PC-3 (cell line): ENCODE data around the gene CDC37L1. TPM values are rescaled to one million over a fixed set of nuclear protein-coding genes. Genes with fewer than 3 reads are reported as not detected.

Experiments used
- ATAC-seq: fragments of 200-7000 bp; cut with Tn5 transposase; 2 replicates; pipeline ENCODE4 v1.9.1; 2020; ENCODE audit warnings: mild to moderate bottlenecking, moderate library complexity
- BruUV-seq: library from RNA; stranded (reverse); fragments of 400-500 nt; replicated peaks from 2 replicates; lab custom pipeline; 2021; lab: Mats Ljungman, UMichigan
- CTCF ChIA-PET: fragments of 300-600 bp; sonication (Branson Sonifier 250); formaldehyde crosslinking; loops from one replicate; lab custom pipeline; 2022; ENCODE audit warnings: antibody characterized with exemption; lab: Charles Lee
- POLR2A ChIA-PET: fragments of 300-600 bp; sonication (Branson Sonifier 250); formaldehyde crosslinking; loops from one replicate; lab custom pipeline; 2022; ENCODE audit warnings: antibody characterized with exemption; ENCODE audit not compliant: unreplicated experiment; lab: Charles Lee
- DNase-seq: peaks from one replicate; pipeline ENCODE4 v3.0.0-alpha.2; 2015
- H2AFZ ChIP-seq: fragments of 300-600 bp; sonication (generic); 2 replicates; pipeline ENCODE4 v1.6.0; 2016; ENCODE audit warnings: antibody characterized with exemption, low read length
- H3F3A ChIP-seq: fragments of 300-600 bp; sonication (generic); one replicate; pipeline ENCODE4 v1.6.0; 2017; ENCODE audit warnings: antibody characterized with exemption, low read length, control low read depth, mild to moderate bottlenecking; ENCODE audit not compliant: unreplicated experiment
- H3K27ac ChIP-seq: fragments of 300-600 bp; sonication (generic); 2 replicates; pipeline ENCODE4 v1.5.1; 2016; ENCODE audit warnings: mild to moderate bottlenecking, low read length
- H3K27me3 ChIP-seq: fragments of 300-600 bp; sonication (generic); 2 replicates; pipeline ENCODE4 v1.6.1; 2016; ENCODE audit warnings: low read length, mixed read lengths
- H3K36me3 ChIP-seq: fragments of 300-600 bp; sonication (generic); 2 replicates; pipeline ENCODE4 v1.6.1; 2016; ENCODE audit warnings: low read depth, mixed run types, low read length, mixed read lengths
- H3K4me1 ChIP-seq: fragments of 300-600 bp; sonication (generic); 2 replicates; pipeline ENCODE4 v1.5.1; 2016; ENCODE audit warnings: low read length; ENCODE audit not compliant: insufficient read depth
- H3K4me2 ChIP-seq: fragments of 300-600 bp; sonication (generic); 2 replicates; pipeline ENCODE4 v1.6.0; 2016; ENCODE audit warnings: low read length
- H3K4me3 ChIP-seq: fragments of 300-600 bp; sonication (generic); 2 replicates; pipeline ENCODE4 v1.5.1; 2016; ENCODE audit warnings: mild to moderate bottlenecking, low read length, mixed read lengths
- H3K79me2 ChIP-seq: fragments of 300-600 bp; sonication (generic); 2 replicates; pipeline ENCODE4 v1.6.1; 2017; ENCODE audit warnings: low read length, mixed read lengths
- H3K9ac ChIP-seq: fragments of 300-600 bp; sonication (generic); 2 replicates; pipeline ENCODE4 v1.6.0; 2016; ENCODE audit warnings: mild to moderate bottlenecking, low read length
- H3K9me2 ChIP-seq: fragments of 300-600 bp; sonication (generic); replicated peaks from 2 replicates; pipeline ENCODE4 v1.6.1; 2016; ENCODE audit warnings: mixed run types, low read length, mixed read lengths
- H3K9me3 ChIP-seq: fragments of 300-600 bp; sonication (generic); 2 replicates; pipeline ENCODE4 v1.6.1; 2016; ENCODE audit warnings: low read length, mixed read lengths
- H4K20me1 ChIP-seq: fragments of 300-600 bp; sonication (generic); 2 replicates; pipeline ENCODE4 v1.6.1; 2016; ENCODE audit warnings: low read length, mixed read lengths
- EZH2 ChIP-seq: fragments of 300-600 bp; sonication (generic); IDR thresholded peaks from one replicate; pipeline ENCODE4 v1.6.1; 2017; ENCODE audit warnings: antibody characterized with exemption, mild to moderate bottlenecking, low read length; ENCODE audit not compliant: unreplicated experiment
- EZH2phosphoT487 ChIP-seq: fragments of 300-600 bp; sonication (generic); IDR thresholded peaks from 2 replicates; pipeline ENCODE4 v1.6.1; 2018; ENCODE audit warnings: mild to moderate bottlenecking, antibody characterized with exemption, low read length, borderline replicate concordance
- intact Hi-C: fragments of 100-400 bp; cut with micrococcal nuclease; formaldehyde crosslinking; loops from 2 replicates; pipeline ENCODE4 v1.9.0; 2023
- total RNA-seq: library from RNA; depleted of rRNA; stranded (reverse); fragments of >200 nt; gene quantifications from 2 replicates; pipeline ENCODE4 v1.2.3, GENCODE V29; 2014
- TF ChIP-seq, protein P1 (sequence below): fragments of 300-600 bp; sonication (generic); conservative IDR thresholded peaks from 2 replicates; pipeline ENCODE4 v1.5.1; 2017; ENCODE audit warnings: antibody characterized with exemption, low read depth, mild to moderate bottlenecking, low read length

Gene CDC37L1
- total RNA-seq, 1 experiment from 2014 or later = 5.1 TPM

DNA sequence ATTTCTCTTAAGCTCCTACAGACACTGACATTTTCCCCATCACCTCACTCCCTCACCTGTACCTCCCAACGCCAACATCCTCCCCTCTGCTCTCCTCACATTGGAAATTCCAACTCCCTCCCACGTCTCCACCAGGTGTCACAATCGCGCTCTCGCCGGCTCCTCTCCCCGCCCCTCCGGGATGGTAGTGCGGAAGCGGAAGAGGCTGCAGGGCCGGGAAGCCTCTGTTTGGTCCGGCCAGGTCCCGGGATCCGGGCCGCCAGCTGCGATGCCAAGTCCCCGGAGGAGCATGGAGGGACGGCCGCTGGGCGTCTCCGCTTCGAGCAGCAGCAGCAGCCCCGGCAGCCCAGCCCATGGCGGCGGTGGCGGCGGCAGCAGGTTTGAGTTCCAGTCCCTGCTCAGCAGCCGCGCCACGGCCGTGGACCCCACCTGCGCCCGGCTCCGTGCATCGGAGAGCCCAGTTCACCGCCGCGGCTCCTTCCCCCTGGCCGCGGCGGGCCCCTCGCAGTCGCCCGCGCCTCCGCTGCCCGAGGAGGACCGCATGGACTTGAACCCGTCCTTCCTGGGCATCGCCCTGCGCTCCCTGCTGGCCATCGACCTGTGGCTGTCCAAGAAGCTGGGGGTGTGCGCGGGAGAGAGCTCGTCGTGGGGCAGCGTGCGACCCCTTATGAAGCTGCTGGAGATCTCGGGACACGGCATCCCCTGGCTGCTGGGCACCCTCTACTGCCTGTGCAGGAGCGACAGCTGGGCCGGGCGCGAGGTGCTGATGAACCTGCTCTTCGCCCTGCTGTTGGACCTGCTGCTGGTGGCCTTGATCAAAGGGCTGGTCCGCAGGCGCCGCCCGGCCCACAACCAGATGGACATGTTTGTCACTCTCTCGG is 17.0 kb upstream of the CDC37L1 start, which contains the start of gene PLPP6:
Gene PLPP6, plus strand, starts transcription at position 187 of the 881 bp plus-strand sequence. Its CDS starts 82 bp downstream, at position 269.
- Histone ChIP-seq H3K9me3 (no peaks in the 10 kb centered on the region), H2AFZ (peak within 1 kb of the TSS; percentile 85), H3K79me2 (peaks cover 36% of the 10 kb centered on the region), H3K4me3 (peak within 1 kb of the TSS; percentile 92), H3K36me3 (no peaks in the 10 kb centered on the region), H3K27me3 (no peaks in the 10 kb centered on the region), H3F3A (no peaks in the 10 kb centered on the region), H3K4me1 (peaks cover 57% of the 10 kb centered on the region), H3K27ac (peak within 1 kb of the TSS; percentile 48), H3K9ac (peak within 1 kb of the TSS; percentile 87), H4K20me1 (peaks cover 4% of the 10 kb centered on the region; the same call in 1 of the 2 replicates), H3K9me2 (no peaks in the 10 kb centered on the region), H3K4me2 (peak within 1 kb of the TSS; percentile 91)
- ChIA-PET CTCF (no interaction called here), POLR2A (interaction anchor here (0.6 kb wide), 1 partner anchor 552 kb away, joined by 3 read pairs; no protein-coding TSS in a partner anchor)
- TF ChIP-seq, protein P1, sequence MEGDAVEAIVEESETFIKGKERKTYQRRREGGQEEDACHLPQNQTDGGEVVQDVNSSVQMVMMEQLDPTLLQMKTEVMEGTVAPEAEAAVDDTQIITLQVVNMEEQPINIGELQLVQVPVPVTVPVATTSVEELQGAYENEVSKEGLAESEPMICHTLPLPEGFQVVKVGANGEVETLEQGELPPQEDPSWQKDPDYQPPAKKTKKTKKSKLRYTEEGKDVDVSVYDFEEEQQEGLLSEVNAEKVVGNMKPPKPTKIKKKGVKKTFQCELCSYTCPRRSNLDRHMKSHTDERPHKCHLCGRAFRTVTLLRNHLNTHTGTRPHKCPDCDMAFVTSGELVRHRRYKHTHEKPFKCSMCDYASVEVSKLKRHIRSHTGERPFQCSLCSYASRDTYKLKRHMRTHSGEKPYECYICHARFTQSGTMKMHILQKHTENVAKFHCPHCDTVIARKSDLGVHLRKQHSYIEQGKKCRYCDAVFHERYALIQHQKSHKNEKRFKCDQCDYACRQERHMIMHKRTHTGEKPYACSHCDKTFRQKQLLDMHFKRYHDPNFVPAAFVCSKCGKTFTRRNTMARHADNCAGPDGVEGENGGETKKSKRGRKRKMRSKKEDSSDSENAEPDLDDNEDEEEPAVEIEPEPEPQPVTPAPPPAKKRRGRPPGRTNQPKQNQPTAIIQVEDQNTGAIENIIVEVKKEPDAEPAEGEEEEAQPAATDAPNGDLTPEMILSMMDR = peak; percentile 53
- TF ChIP-seq EZH2 (no peak), EZH2phosphoT487 (no peak)
- peak; percentile 79 for ATAC-seq
- BruUV-seq = no TSS peak
- intact Hi-C loops = loop anchor here (1.0 to 5.0 kb wide), 3 partner anchors 17 to 170 kb away; partner anchors contain the start of genes AK3, CDC37L1 and SLC1A1
- peak; percentile 90 for DNase-seq

DNA sequence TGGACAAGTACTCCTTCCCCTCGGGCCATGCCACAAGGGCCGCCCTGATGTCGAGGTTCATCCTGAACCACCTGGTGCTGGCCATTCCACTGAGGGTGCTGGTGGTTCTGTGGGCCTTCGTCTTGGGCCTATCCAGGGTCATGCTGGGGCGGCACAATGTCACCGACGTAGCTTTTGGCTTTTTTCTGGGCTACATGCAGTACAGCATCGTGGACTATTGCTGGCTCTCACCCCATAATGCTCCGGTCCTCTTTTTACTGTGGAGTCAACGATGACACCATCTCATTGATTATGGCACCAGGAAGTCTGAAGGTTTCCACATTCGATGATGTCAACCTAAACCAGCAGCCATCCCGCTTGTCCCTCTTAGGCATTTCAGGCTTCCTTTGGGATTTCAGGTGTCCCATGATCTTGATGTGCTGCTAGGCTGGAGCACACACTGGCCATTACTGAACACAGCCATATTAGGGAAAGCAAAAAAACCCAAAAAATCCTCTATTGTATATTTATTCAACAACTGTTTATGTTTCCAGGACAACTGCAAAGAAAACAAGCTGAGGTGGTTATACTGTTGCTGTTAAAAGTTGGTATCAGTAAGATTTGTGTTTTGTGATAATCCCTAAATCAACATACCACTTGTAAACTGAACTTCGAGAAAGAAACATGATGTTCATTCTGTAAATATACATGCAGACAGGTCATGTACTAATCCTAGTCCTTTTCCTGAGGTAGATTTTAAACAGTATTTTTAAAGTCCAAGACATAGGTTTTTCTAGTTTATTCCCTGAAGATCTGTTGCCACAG is 16.2 kb upstream of the CDC37L1 start:
- peaks cover 36% of the 10 kb centered on the region for H3K79me2 ChIP-seq
- peak overlapping the region; percentile 92 for H3K4me3 ChIP-seq
- H3K9me2 ChIP-seq = no peaks in the 10 kb centered on the region
- no peaks in the 10 kb centered on the region for H3F3A ChIP-seq
- H2AFZ ChIP-seq = peak overlapping the region; percentile 85
- DNase-seq = peak; percentile 29
- TF ChIP-seq, protein P1 = no peak
- TF ChIP-seq EZH2phosphoT487 = no peak
- TF ChIP-seq EZH2 = no peak
- peak overlapping the region; percentile 91 for H3K4me2 ChIP-seq
- ChIA-PET CTCF (no interaction called here), POLR2A (interaction anchor here (0.6 kb wide), 1 partner anchor 553 kb away, joined by 3 read pairs; no protein-coding TSS in a partner anchor)
- H4K20me1 ChIP-seq = peaks cover 4% of the 10 kb centered on the region; the same call in 1 of the 2 replicates
- no peak for ATAC-seq
- H3K27me3 ChIP-seq = no peaks in the 10 kb centered on the region
- H3K4me1 ChIP-seq = peaks cover 52% of the 10 kb centered on the region
- BruUV-seq = TSS peak; percentile 36
- H3K36me3 ChIP-seq = no peaks in the 10 kb centered on the region
- H3K9me3 ChIP-seq = no peaks in the 10 kb centered on the region
- H3K27ac ChIP-seq = peak overlapping the region; percentile 48
- peak overlapping the region; percentile 87 for H3K9ac ChIP-seq
- intact Hi-C loops = loop anchor here (1.0 to 5.0 kb wide), 3 partner anchors 16 to 171 kb away; partner anchors contain the start of genes AK3, CDC37L1 and SLC1A1
